Sigmoid colon (tissue), 4 donors: ENCODE data around the gene NFRKB.

ENCODE experiments used
- CTCF ChIP-seq, 4 experiments: fragments of 450-650 bp in 3 of 4; fragments of 200-600 bp in 1 of 4; IDR thresholded peaks; one replicate each; pipeline ENCODE4 v1.5.1; 2016 to 2019; ENCODE audit warnings: antibody characterized with exemption in 4 of 4, mild to moderate bottlenecking in 3 of 4, moderate library complexity in 2 of 4
- EP300 ChIP-seq, 4 donors: sonication (generic); formaldehyde crosslinking; IDR thresholded peaks; one replicate each; pipeline ENCODE4 v1.6.1; 2017; ENCODE audit warnings: antibody characterized with exemption in 4 of 4
- POLR2A ChIP-seq, 2 donors: fragments of 450-650 bp; IDR thresholded peaks; one replicate each; pipeline ENCODE4 v1.6.1; 2016; ENCODE audit warnings: antibody characterized with exemption in 2 of 2, mild to moderate bottlenecking in 2 of 2, moderate library complexity in 2 of 2
- POLR2AphosphoS5 ChIP-seq, 4 donors: sonication (generic); formaldehyde crosslinking; IDR thresholded peaks; one replicate each; pipeline ENCODE4 v1.6.1; 2017; ENCODE audit warnings: antibody characterized with exemption in 4 of 4

GRCh38 chr11:129849447-129850130 lies 45.8 kb downstream of the NFRKB start:
- TF ChIP-seq POLR2A (IDR thresholded peaks at IDR 0.05) (no peak), CTCF (IDR thresholded peaks at IDR 0.05) (no peak), POLR2AphosphoS5 (IDR thresholded peaks at IDR 0.05) (no peak), EP300 (IDR thresholded peaks at IDR 0.05) (no peak)
